CD1c-positive myeloid dendritic cell (primary cell): ENCODE data around the gene HDAC4.

Experiments used
- DNase-seq: peaks from one replicate; pipeline ENCODE4 v3.0.0-alpha.2; 2016; ENCODE audit errors: extremely low spot score

HDAC4 gene

GRCh38 chr2:239397931-239398471, 2.8 kb downstream of the HDAC4 start:
- DNase-seq, result no peak

- peak; percentile 13 for DNase-seq
These were observed 3.7 kb downstream of the HDAC4 start for GRCh38 chr2:239396881-239397681.

GRCh38 chr2:239395524-239395923, 5.3 kb downstream of the HDAC4 start:
- DNase-seq, result no peak

- no peak for DNase-seq
These were observed 5.8 kb downstream of the HDAC4 start for GRCh38 chr2:239394978-239395377.

GRCh38 chr2:239394346-239394945, 6.4 kb downstream of the HDAC4 start:
- DNase-seq, result no peak

GRCh38 chr2:239393941-239394340, 6.9 kb downstream of the HDAC4 start:
- no peak for DNase-seq

- DNase-seq, result no peak
These were observed 7.4 kb downstream of the HDAC4 start for GRCh38 chr2:239393388-239393940.

- no peak for DNase-seq
These were observed 8.0 kb downstream of the HDAC4 start for GRCh38 chr2:239392688-239393387.

- DNase-seq, result no peak
These were observed 8.8 kb downstream of the HDAC4 start for GRCh38 chr2:239392072-239392357.

GRCh38 chr2:239391286-239392071, 9.3 kb downstream of the HDAC4 start:
- no peak for DNase-seq

GRCh38 chr2:239390546-239391285, 10.1 kb downstream of the HDAC4 start:
- no peak for DNase-seq

- DNase-seq, result no peak
These were observed 11.1 kb downstream of the HDAC4 start for GRCh38 chr2:239389414-239390329.

GRCh38 chr2:239388236-239389151, 12.3 kb downstream of the HDAC4 start:
- no peak for DNase-seq

GRCh38 chr2:239387811-239388210, 13.0 kb downstream of the HDAC4 start:
- DNase-seq, result no peak

- DNase-seq, result no peak
These were observed 13.9 kb downstream of the HDAC4 start for GRCh38 chr2:239386872-239387445.

- DNase-seq, result no peak
These were observed 14.7 kb downstream of the HDAC4 start for GRCh38 chr2:239386001-239386670.

GRCh38 chr2:239385096-239386000, 15.5 kb downstream of the HDAC4 start:
- DNase-seq, result no peak
